Sigmoid colon (tissue), 7 donors: ENCODE results near the gene NR3C2. TPM values are rescaled to one million over a fixed set of nuclear protein-coding genes. Genes with fewer than 3 reads are reported as not detected.

Source experiments
- DNase-seq: peaks from one replicate; pipeline ENCODE4 v3.0.0-alpha.2; 2019
- H3K27ac ChIP-seq, 4 donors: fragments of 200-600 bp; sonication (generic); one replicate each; pipeline ENCODE4 v1.5.1; 2016 to 2019; ENCODE audit warnings: mild to moderate bottlenecking in 1 of 4
- H3K27me3 ChIP-seq, 3 donors: fragments of 200-600 bp; sonication (generic); one replicate each; pipeline ENCODE4 v1.5.1; 2019; ENCODE audit warnings: mild to moderate bottlenecking in 1 of 3
- H3K36me3 ChIP-seq, 4 donors: fragments of 200-600 bp; sonication (generic); one replicate each; pipeline ENCODE4 v1.5.1; 2016 to 2019
- H3K4me1 ChIP-seq, 4 donors: fragments of 200-600 bp; sonication (generic); one replicate each; pipeline ENCODE4 v1.5.1; 2017 to 2019
- H3K4me3 ChIP-seq, 4 donors: fragments of 200-600 bp; sonication (generic); one replicate each; pipeline ENCODE4 v1.5.1; 2017 to 2019; ENCODE audit warnings: mild to moderate bottlenecking in 2 of 4, moderate library complexity in 1 of 4
- H3K9me3 ChIP-seq, 4 donors: fragments of 200-600 bp in 3 of 4; sonication (generic) in 3 of 4; one replicate each; pipeline versions ENCODE4 v1.5.1 to v1.6.1; 2013 to 2019
- EP300 ChIP-seq, 4 donors: sonication (generic); formaldehyde crosslinking; IDR thresholded peaks; one replicate each; pipeline ENCODE4 v1.6.1; 2017; ENCODE audit warnings: antibody characterized with exemption in 4 of 4
- POLR2A ChIP-seq, 2 donors: fragments of 450-650 bp; IDR thresholded peaks; one replicate each; pipeline ENCODE4 v1.6.1; 2016; ENCODE audit warnings: antibody characterized with exemption in 2 of 2, mild to moderate bottlenecking in 2 of 2, moderate library complexity in 2 of 2
- POLR2AphosphoS5 ChIP-seq, 4 donors: sonication (generic); formaldehyde crosslinking; IDR thresholded peaks; one replicate each; pipeline ENCODE4 v1.6.1; 2017; ENCODE audit warnings: antibody characterized with exemption in 4 of 4
- WGBS, 2 donors: extraction: QIAGEN DNeasy Blood & Tissue Kit; methylation state at CpG; one replicate each; pipeline ENCODE4 v1.1.7; 2013; 5-methylcytosine and 5-hydroxymethylcytosine counted together
- intact Hi-C: fragments of 100-400 bp; cut with DNase I; formaldehyde crosslinking; loops from one replicate; pipeline ENCODE4 v1.15.1; 2023
- polyA plus RNA-seq, 3 donors: library from polyadenylated mRNA; stranded (reverse); fragments of 200-250 nt; gene quantifications; one replicate each; pipeline ENCODE4 v1.2.3, GENCODE V29; 2013
- total RNA-seq, 4 donors: library from RNA; depleted of rRNA; stranded (reverse); fragments of >200 nt; gene quantifications; one replicate each; pipeline ENCODE4 v1.1.0, GENCODE V29; 2016
- TF ChIP-seq, protein P1 (sequence below), 4 experiments: fragments of 450-650 bp in 3 of 4; fragments of 200-600 bp in 1 of 4; IDR thresholded peaks; one replicate each; pipeline ENCODE4 v1.5.1; 2016 to 2019; ENCODE audit warnings: antibody characterized with exemption in 4 of 4, mild to moderate bottlenecking in 3 of 4, moderate library complexity in 2 of 4
- donor health status: healthy with polysubstance abuse.
- donor health status: Bipolar disorder and iron deficiency.
- donor health status: healthy.

The NR3C2 gene
- total and polyA plus RNA-seq, 7 donors = 15.6 to 34.9 (median 23.4) TPM

DNA sequence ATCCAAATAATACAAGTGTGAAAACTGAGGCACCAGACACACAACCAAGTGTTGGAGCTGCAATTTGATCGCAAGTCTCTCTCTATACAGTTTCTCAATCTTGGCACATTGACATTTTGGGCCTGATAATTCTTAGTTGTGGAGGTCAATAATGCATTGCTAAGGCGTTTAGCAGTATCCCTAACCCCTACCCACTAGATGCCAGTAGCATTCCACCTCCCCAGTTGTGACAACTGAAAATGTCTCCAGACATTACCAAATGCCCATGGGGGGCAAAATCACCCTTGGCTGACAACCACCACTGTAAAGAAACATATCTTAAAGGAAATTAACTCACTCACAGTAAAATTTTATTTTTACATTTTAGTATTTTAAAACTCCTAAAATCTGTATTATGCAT lies 4.2 kb downstream of the NR3C2 start:
- no peaks in the 10 kb centered on the region for H3K27me3 ChIP-seq
- no peak overlapping the region for H3K4me3 ChIP-seq
- intact Hi-C loops = no loop called here
- 66 to 79% methylated on average over 2 of the region's 2 CpGs for WGBS, 2 donors
- TF ChIP-seq POLR2A (IDR thresholded peaks at IDR 0.05) (no peak), EP300 (IDR thresholded peaks at IDR 0.05) (no peak), POLR2AphosphoS5 (IDR thresholded peaks at IDR 0.05) (no peak)
- TF ChIP-seq, protein P1, sequence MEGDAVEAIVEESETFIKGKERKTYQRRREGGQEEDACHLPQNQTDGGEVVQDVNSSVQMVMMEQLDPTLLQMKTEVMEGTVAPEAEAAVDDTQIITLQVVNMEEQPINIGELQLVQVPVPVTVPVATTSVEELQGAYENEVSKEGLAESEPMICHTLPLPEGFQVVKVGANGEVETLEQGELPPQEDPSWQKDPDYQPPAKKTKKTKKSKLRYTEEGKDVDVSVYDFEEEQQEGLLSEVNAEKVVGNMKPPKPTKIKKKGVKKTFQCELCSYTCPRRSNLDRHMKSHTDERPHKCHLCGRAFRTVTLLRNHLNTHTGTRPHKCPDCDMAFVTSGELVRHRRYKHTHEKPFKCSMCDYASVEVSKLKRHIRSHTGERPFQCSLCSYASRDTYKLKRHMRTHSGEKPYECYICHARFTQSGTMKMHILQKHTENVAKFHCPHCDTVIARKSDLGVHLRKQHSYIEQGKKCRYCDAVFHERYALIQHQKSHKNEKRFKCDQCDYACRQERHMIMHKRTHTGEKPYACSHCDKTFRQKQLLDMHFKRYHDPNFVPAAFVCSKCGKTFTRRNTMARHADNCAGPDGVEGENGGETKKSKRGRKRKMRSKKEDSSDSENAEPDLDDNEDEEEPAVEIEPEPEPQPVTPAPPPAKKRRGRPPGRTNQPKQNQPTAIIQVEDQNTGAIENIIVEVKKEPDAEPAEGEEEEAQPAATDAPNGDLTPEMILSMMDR (IDR thresholded peaks at IDR 0.05) = no peak
- no peaks in the 10 kb centered on the region for H3K36me3 ChIP-seq
- H3K9me3 ChIP-seq = no peaks in the 10 kb centered on the region
- peaks cover 0 to 56% (median 38%) of the 10 kb centered on the region in 4 donors for H3K4me1 ChIP-seq
- H3K27ac ChIP-seq = no peak overlapping the region
- no peak for DNase-seq

- 25 to 73% methylated on average over 2 of the region's 2 CpGs for WGBS, 2 donors
These were observed 4.8 kb downstream of the NR3C2 start for GRCh38 chr4:148437439-148437838.

DNA sequence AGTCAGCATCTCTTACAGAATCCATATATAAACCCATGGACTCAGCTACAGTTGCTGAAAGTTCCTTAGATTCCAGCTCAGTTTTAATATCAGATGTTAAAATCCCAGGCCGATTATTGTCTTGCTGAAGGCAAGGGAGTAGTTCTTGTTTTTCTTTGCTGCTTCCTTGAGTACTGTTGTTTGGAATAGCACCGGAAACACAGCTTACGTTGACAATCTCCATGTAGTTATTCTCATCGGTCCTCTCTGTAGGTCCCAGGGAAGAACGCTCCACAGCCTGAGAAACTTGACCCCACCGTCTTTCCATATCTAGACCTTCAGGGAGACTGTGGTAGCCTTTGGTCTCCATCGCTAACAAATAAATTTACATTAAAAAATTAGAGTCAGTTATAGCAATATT lies 5.7 kb downstream of the NR3C2 start:
- TF ChIP-seq POLR2AphosphoS5 (IDR thresholded peaks at IDR 0.05) = no peak
- no peak for TF ChIP-seq POLR2A (IDR thresholded peaks at IDR 0.05)
- no peak for TF ChIP-seq EP300 (IDR thresholded peaks at IDR 0.05)
- TF ChIP-seq, protein P1 (IDR thresholded peaks at IDR 0.05) = no peak
- H3K27ac ChIP-seq = no peak overlapping the region
- H3K36me3 ChIP-seq = no peaks in the 10 kb centered on the region
- no peak overlapping the region for H3K4me3 ChIP-seq
- peaks cover 0 to 61% (median 39%) of the 10 kb centered on the region in 4 donors for H3K4me1 ChIP-seq
- H3K27me3 ChIP-seq = no peaks in the 10 kb centered on the region
- H3K9me3 ChIP-seq = no peaks in the 10 kb centered on the region
- no peak for DNase-seq
- WGBS, 2 donors = 31 to 60% methylated on average over 7 of the region's 7 CpGs
- intact Hi-C loops = no loop called here

More at GRCh38 chr4:148437439-148437838, 4.8 kb downstream of the NR3C2 start:
- intact Hi-C loops = no loop called here
- DNase-seq = no peak
- H3K27ac ChIP-seq = no peak overlapping the region
- H3K4me3 ChIP-seq = no peak overlapping the region
- H3K36me3 ChIP-seq = no peaks in the 10 kb centered on the region
- no peaks in the 10 kb centered on the region for H3K9me3 ChIP-seq
- H3K27me3 ChIP-seq = no peaks in the 10 kb centered on the region
- peaks cover 0 to 57% (median 38%) of the 10 kb centered on the region in 4 donors for H3K4me1 ChIP-seq
- TF ChIP-seq, protein P1 (IDR thresholded peaks at IDR 0.05) = no peak
- no peak for TF ChIP-seq POLR2AphosphoS5 (IDR thresholded peaks at IDR 0.05)
- no peak for TF ChIP-seq POLR2A (IDR thresholded peaks at IDR 0.05)
- TF ChIP-seq EP300 (IDR thresholded peaks at IDR 0.05) = no peak

DNA sequence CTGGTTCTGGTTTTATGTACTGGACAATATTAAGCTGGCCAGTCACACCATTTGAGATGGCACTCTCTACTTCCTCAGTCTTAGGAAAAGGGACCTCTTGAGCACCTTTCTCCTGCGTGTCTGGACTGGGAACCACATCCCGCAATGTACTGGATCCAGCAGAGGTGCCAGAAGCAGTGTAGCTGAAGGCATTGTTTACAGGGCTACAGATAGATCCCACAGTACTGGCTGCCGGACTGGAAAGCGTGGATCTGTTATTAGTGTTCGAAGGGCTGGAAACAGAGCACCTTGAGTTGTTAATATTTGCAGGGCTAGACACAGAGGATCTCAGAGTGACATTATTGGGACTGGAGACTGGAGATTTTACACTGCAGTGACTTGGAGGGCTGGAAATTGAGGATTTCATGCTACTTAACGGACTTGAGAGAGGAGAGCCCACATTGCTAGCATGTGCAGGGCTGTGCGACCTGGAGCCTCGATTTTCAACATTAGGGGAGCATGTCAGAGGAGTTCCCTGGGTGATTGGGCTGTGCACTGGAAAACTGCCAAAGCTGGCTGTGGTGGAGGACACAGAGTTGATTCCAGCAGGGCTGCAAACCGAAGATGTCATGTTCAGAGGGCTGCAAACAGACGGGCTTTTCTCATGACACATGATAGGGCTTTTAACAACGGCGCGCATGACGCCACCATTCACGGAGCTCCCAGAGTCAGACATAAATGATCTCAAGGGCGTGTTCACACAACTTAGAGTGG lies 6.4 kb downstream of the NR3C2 start:
- H3K9me3 ChIP-seq = no peaks in the 10 kb centered on the region
- H3K4me1 ChIP-seq = peaks cover 0 to 60% (median 39%) of the 10 kb centered on the region in 4 donors
- TF ChIP-seq POLR2A (IDR thresholded peaks at IDR 0.05) (no peak), POLR2AphosphoS5 (IDR thresholded peaks at IDR 0.05) (no peak), EP300 (IDR thresholded peaks at IDR 0.05) (no peak)
- TF ChIP-seq, protein P1 (IDR thresholded peaks at IDR 0.05) = no peak
- no peak for DNase-seq
- intact Hi-C loops = no loop called here
- WGBS, 2 donors = 62 to 83% methylated on average over 16 of the region's 16 CpGs
- H3K36me3 ChIP-seq = no peaks in the 10 kb centered on the region
- H3K27me3 ChIP-seq = no peaks in the 10 kb centered on the region
- H3K4me3 ChIP-seq = no peak overlapping the region
- H3K27ac ChIP-seq = no peak overlapping the region
